HG02938 (cell line): ENCODE results near the gene ERCC4.
"Not testable (repeated sequence)": the region's sequence is repeated elsewhere in the genome, so short reads cannot be mapped to it uniquely, and the experiment has no call there.

ENCODE experiments used
- ATAC-seq: cut with Tn5 transposase; IDR thresholded peaks from one replicate; pipeline ENCODE4 v1.9.1; 2021; ENCODE audit warnings: mild to moderate bottlenecking, moderate library complexity; ENCODE audit not compliant: unreplicated experiment

ERCC4 gene

GRCh38 chr16:13919683-13920509, at the start of gene ERCC4:
Gene ERCC4, plus strand, starts transcription at chr16:13920154. Its CDS starts 12 bp downstream, at chr16:13920166.
- ATAC-seq: peak; percentile 94

- ATAC-seq: no peak
Measured at GRCh38 chr16:13873835-13874438, 46.0 kb upstream of the ERCC4 start.

- ATAC-seq: no peak
Measured at GRCh38 chr16:13875614-13876284, 44.2 kb upstream of the ERCC4 start.

GRCh38 chr16:13883276-13883675, 36.7 kb upstream of the ERCC4 start:
- ATAC-seq: no peak

- no peak for ATAC-seq
Measured at GRCh38 chr16:13883881-13884280, 36.1 kb upstream of the ERCC4 start.

GRCh38 chr16:13885700-13886099, 34.3 kb upstream of the ERCC4 start:
- ATAC-seq: no peak

GRCh38 chr16:13886608-13887007, 33.3 kb upstream of the ERCC4 start:
- ATAC-seq: no peak

GRCh38 chr16:13889323-13889722, 30.6 kb upstream of the ERCC4 start:
- ATAC-seq: not testable (repeated sequence)

GRCh38 chr16:13892301-13892700, 27.7 kb upstream of the ERCC4 start:
- ATAC-seq: no peak

- no peak for ATAC-seq
Measured at GRCh38 chr16:13895516-13895915, 24.4 kb upstream of the ERCC4 start.

- ATAC-seq: no peak
Measured at GRCh38 chr16:13896543-13897182, 23.3 kb upstream of the ERCC4 start.

- ATAC-seq: no peak
Measured at GRCh38 chr16:13897806-13898205, 22.1 kb upstream of the ERCC4 start.

GRCh38 chr16:13898233-13898632, 21.7 kb upstream of the ERCC4 start:
- ATAC-seq: no peak

- no peak for ATAC-seq
Measured at GRCh38 chr16:13902052-13902451, 17.9 kb upstream of the ERCC4 start.

- ATAC-seq: no peak
Measured at GRCh38 chr16:13902677-13903076, 17.3 kb upstream of the ERCC4 start.

GRCh38 chr16:13904179-13904691, 15.7 kb upstream of the ERCC4 start:
- ATAC-seq: no peak

GRCh38 chr16:13904822-13905221, 15.1 kb upstream of the ERCC4 start:
- not testable (repeated sequence) for ATAC-seq

- ATAC-seq: peak; percentile 51
Measured at GRCh38 chr16:13906168-13907089, 13.5 kb upstream of the ERCC4 start.

- no peak for ATAC-seq
Measured at GRCh38 chr16:13907431-13907830, 12.5 kb upstream of the ERCC4 start.

GRCh38 chr16:13909069-13909468, 10.9 kb upstream of the ERCC4 start:
- no peak for ATAC-seq
